GM19025 (cell line): Measurements from ENCODE around the gene RRP1B.

ENCODE experiments used
- ATAC-seq: cut with Tn5 transposase; IDR thresholded peaks from one replicate; pipeline ENCODE4 v1.9.1; 2021; ENCODE audit warnings: mild to moderate bottlenecking, low read depth, moderate library complexity; ENCODE audit not compliant: unreplicated experiment

RRP1B gene

GRCh38 chr21:43719748-43720538 lies 60.6 kb downstream of the RRP1B start:
- ATAC-seq: peak; percentile 3

DNA sequence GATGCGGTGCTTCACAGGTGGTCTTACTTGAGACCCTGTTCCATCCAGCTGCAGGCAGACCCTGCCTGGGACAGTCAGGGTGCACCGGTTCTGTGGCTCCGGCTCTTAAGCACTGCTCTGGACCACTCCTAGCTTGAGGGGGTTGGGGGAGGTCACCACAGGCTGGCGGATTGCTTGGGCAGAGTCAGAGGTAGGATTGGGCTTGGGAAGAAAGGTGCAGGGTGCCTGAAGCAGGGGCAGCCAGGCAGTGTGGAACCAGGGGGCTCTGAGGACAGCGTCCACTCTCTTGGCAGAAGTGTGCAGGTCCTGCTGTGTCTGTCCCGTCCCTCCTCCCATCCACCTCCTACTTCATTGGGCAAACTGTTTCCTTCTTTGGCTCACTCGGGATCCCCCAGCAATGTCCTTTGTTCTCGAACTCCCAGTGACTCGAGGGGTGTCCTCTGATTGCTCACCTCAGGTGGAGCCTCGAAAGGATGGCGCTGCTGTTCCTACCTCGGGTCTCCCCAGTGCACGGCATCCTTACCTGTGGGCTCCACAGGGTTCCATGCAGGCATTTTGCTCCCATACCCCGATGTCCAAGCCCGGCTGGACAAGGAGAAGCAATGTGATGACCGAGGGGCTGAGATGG lies 61.3 kb downstream of the RRP1B start:
- ATAC-seq: no peak

- no peak for ATAC-seq
These were observed 61.8 kb downstream of the RRP1B start for GRCh38 chr21:43721206-43721605.

GRCh38 chr21:43721939-43722338 lies 62.6 kb downstream of the RRP1B start:
- no peak for ATAC-seq

DNA sequence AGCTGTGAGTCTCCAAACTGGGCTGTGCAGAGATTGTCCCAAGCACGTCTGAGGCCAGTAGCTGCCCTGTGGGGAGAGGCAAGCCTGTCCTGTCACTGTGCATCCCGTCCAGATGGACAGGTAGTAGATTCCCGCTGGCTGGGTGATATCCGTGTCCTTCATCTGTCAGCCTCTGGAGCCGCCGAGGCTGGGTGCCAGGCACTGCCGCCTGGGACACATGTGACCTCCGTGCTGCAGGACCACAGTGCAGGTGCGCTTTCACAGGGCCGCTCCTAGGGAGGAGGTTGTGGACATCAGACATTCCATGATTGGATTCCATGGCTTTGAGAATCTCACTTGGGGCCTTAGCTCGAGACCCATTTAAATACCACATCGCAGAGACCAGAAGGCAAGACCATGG lies 64.3 kb downstream of the RRP1B start:
- no peak for ATAC-seq

DNA sequence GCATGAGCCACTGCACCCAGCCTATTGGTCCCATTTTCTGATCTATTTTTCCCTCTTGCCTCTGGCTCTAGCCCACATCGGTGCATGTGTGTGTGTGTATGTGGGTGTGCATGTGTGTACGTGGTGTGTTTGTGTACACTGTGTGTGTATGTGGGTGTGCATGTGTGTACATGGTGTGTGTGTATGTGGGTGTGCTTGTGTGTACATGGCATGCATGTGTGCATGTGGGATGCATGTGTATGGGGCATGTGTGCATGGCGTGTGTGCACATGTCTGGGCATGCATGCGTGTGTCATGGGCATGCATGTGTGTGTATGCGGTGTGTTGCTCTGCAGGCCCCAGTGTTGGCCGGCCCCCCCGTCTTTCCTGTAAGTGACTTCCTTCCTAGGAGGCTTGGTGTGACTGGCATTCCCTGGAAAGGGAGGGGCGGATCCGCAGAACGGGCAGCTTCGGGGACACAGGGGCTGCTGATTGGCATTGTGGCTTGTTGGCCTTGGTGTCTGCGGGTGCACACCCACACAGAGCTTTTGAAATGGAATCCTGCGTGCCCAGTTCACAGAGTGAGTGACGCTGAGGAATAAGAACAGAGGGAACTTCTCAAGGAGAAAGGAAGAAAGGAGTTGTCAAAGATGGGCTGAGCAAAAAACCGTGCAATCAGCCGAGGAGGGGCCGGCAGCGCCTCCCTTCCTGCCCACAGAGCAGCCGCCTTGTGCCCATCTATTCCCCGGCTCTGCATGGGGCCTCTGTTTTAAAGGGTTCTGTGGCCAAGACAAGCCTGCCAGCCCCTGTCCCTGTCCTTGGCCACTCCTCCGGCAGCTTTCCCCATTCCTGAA lies 67.5 kb downstream of the RRP1B start:
- ATAC-seq: no peak

GRCh38 chr21:43727519-43728153 lies 68.3 kb downstream of the RRP1B start:
- ATAC-seq: no peak

- no peak for ATAC-seq
These were observed 68.8 kb downstream of the RRP1B start for GRCh38 chr21:43728154-43728466.

DNA sequence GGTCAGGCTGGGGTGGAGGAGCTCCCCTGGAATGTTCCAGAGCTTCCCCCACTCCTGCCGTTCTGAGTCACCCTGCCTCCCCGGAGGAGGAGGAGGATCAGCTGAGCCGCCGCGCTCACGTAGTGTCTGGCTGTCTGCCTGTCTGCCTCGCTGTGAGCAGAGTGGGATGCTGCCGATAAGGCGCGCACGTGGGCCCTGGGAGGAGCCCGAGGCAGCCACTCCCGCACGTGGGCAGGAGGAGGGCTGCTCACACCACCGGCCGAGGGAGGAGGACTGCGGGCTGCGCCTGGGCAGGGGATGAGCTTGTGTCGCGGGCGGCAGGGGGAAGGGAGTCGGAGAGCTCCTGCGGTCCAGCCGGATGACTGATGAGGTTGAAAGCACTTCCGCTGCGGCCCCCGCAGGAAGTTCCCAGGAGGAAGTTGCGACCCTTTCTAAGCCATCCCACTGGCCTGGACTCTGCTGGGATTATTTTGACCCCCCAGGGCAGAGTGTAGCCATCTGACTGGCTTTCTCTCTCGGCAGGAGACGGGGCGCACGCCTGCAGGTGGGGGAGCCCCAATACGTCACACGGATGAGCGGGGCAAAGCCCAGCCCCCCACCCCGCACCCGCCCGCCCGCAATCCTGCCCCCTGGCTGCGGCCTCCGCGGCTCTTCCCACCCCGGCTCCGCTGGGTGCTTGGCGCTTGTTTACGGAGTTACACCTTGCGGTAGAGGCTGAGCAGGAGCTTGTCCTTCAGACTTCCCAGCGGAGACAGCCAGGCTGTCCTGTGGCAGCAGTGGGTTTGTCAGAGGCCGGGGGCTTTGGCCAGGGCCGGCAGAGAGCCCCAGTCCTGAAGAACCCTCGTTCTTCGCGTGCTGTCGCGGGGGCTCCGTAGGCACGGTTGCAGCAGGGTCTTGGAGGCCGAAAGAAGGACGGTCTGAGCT lies 69.4 kb downstream of the RRP1B start:
- peak; percentile 62 for ATAC-seq

DNA sequence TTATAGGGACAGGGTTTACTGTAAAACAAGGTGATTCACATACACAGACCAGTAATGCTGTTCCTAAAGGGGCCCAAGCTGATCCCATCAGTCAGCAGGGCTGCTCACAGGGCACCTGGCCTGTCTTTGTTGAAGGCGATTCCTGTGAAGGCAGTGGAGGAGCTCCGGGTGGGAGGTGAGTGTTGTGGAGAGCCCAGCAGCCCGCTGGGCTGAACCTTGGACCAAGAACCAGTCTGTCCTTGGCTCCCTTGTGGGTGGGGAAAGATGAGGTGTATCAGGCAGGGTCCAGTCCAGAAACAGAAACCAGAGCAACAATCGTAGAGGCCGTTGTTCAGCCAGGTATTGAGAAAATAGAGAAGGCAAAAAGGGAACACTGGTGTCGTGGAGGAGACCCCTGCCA lies 72.1 kb downstream of the RRP1B start:
- ATAC-seq: no peak

- no peak for ATAC-seq
These were observed 72.7 kb downstream of the RRP1B start for GRCh38 chr21:43731891-43732711.

DNA sequence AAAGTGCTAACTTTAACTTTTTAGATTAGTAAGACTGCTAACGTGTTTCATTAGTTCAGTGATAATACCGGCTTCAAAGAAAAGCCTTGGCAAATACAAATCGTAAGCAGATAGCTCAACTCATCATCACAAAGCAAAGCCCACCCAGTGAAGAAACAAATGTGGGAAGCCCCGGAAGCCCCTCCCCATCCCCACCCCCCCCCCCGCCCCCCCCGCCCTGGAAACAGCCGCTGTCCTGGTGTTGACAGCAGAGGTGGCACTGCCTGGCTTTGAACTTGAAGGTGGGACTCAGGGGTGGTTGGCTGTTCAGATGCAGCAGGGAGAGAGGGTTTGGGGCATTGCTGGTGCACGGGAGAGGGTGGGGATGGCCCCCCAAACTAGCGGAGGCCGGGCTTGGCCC lies 73.7 kb downstream of the RRP1B start:
- no peak for ATAC-seq

GRCh38 chr21:43733529-43734071 lies 74.2 kb downstream of the RRP1B start:
- no peak for ATAC-seq

DNA sequence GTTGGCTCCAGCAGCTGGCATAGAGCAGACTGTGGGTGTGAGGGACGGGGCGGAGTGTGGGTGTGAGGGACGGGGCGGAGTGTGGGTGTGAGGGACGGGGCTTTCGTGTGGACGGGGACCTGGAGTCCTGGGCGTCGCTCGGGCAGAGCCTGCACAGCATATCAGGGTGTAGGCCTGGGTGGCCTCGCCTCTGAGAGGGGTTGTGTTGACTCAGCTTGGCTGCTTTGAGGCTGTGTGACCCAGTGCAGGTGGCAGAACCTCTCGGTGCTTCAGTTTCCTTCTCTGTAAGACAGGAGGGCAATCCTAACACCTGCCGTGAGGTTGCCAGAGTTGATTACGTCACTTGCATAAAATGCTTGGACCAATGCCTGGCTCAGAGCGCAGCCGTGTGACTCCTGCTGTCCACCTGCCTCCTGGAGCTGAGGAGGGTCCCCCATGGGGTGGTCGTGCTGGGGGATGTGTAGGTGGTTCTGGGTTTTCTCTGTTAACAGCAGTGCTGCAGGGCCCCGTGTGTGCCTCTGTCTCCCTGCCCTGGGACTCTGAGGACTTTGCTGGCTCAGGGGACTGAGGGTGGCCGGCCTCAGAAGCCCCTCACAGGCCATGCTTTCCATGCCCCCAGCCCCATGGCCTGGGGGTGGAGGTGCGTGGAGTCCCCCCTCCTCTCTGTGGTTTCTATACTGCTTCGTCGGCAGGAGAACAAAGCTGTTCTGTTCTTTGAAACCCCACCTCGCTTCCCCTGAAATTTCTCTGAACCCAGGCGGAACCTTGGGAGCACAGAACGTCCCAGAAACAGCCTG lies 75.0 kb downstream of the RRP1B start:
- no peak for ATAC-seq

GRCh38 chr21:43734928-43735229 lies 75.5 kb downstream of the RRP1B start:
- no peak for ATAC-seq

GRCh38 chr21:43735236-43736091 lies 76.1 kb downstream of the RRP1B start:
- ATAC-seq: no peak

DNA sequence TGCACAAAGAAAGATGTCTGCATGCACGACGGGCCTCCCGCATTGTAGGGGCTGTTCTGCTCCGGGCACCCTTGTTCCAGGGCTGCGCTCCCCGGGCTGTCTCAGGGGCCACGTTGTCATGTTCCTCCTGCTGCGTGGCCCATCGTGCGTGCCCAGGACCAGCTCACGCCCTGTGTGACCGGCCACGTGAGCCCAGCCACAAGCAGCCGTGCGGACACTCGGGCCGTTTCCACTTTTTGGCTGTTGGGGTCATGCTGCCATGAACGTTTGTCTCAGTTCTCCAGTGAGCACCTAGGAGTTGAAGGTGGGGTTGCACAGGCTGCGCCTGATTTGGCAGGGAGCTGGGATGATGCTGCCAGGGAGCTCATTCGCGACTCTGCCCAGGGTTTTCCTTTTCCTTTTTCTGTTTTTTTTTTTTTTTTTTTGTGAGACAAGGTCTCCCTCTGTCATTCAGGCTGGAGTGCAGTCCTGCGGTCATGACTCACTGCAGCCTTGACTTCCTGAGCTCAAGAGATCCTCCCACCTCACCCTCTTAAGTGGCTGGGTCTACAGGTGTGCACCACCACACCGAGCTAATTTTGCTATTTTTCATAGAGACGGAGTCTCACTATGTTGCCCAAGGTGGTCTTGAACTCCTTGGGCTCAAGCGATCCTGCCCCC lies 77.0 kb downstream of the RRP1B start:
- ATAC-seq: no peak
